ENCODE data around the gene RHOF. TPM values are rescaled to one million over a fixed set of nuclear protein-coding genes. Genes with fewer than 3 reads are reported as not detected.

RHOF gene
- total and polyA plus RNA-seq, 2 of the 8 experiments (the other 6 are each of a cell fraction or from before 2014, with no cell fraction given), result 23.8 to 31.9 TPM

DNA sequence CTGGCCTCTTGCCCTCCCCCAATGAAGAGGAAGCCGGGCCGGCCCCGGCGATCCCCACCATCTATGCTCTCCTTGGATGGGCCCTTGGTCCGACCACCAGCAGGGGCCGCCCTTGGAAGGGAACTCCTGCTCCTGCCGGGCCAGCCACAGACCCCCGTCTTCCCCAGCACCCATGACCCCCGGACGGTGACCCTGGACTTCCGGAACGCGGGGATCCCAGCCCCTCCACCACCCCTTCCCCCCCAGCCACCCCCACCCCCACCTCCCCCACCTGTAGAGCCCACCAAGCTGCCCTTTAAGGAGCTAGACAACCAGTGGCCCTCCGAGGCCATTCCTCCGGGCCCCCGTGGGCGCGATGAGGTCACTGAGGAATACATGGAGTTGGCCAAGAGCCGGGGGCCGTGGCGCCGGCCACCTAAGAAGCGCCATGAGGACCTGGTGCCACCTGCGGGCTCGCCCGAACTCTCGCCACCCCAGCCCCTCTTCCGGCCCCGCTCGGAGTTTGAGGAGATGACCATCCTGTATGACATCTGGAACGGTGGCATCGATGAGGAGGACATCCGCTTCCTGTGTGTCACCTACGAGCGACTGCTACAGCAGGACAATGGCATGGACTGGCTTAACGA is 29.7 kb upstream of the RHOF start:
- no peak overlapping the region for H3K9ac ChIP-seq (replicated peaks in 1 of 4; ENCODE audit: extremely low read depth in 1 of 4, low read depth in 3 of 4, low read length in 3 of 4)
- H3K18ac ChIP-seq (ENCODE audit: extremely low read depth, low read length), result no peak overlapping the region
- 89% methylated on average over 22 of the region's 36 CpGs; no CpG with 5 or more reads in 1 of the 2 experiments for WGBS, 2 experiments (ENCODE audit: extremely low coverage in 1 of 2, insufficient coverage in 1 of 2, insufficient read length in 1 of 2, insufficient replicate concordance in 2 of 2, low coverage in 1 of 2, low lambda C conversion rate in 2 of 2, missing lambda C conversion rate in 1 of 2)
- ChIA-PET POLR2A (ENCODE audit: partially characterized antibody) (interaction anchor here (0.9 to 6.4 kb wide), 7 partner anchors 11 to 70 kb away, joined by 3 to 50 read pairs (median 5); partner anchors contain the start of genes RHOF and SETD1B), CTCF (ENCODE audit: partially characterized antibody) (interaction anchor here (1.0 to 14.5 kb wide), 12 partner anchors 10 to 102 kb away, joined by 3 to 163 read pairs (median 4); partner anchors contain the start of genes PSMD9 and RHOF)
- H3K56ac ChIP-seq (replicated peaks; ENCODE audit: insufficient read length, low read depth, low read length), result no peak overlapping the region
- H2BK20ac ChIP-seq (ENCODE audit: low read length), result no peak overlapping the region
- no peak overlapping the region for H2BK5ac ChIP-seq (ENCODE audit: low read depth, low read length)
- no peak for DNase-seq (ENCODE audit: low read depth in 1 of 2, low spot score in 2 of 2)
- H3K27me3 ChIP-seq (replicated peaks in 1 of 4; ENCODE audit: control insufficient read depth in 3 of 4, extremely low read depth in 1 of 4, insufficient read depth in 3 of 4, low read length in 3 of 4), result no peaks in the 10 kb centered on the region
- no peak overlapping the region for H2BK12ac ChIP-seq (ENCODE audit: low read depth, low read length)
- no peak overlapping the region for H4K8ac ChIP-seq (ENCODE audit: extremely low read depth, insufficient read depth, low read length)
- H3K14ac ChIP-seq (ENCODE audit: insufficient read length), result no peak overlapping the region
- H3K79me2 ChIP-seq (ENCODE audit: control insufficient read depth in 1 of 2, insufficient read depth in 2 of 2, low read length in 2 of 2), result no peaks in the 10 kb centered on the region
- no peak overlapping the region for H3K23ac ChIP-seq (ENCODE audit: insufficient read length)
- peaks cover 0 to 15% of the 10 kb centered on the region in 2 experiments for H4K20me1 ChIP-seq (replicated peaks in 1 of 2; ENCODE audit: control insufficient read depth in 1 of 2, insufficient read depth in 2 of 2, low read length in 2 of 2)
- no peaks in the 10 kb centered on the region for H3K4me1 ChIP-seq (replicated peaks in 1 of 4; ENCODE audit: control insufficient read depth in 3 of 4, insufficient read depth in 4 of 4, low read length in 3 of 4)
- no peaks in the 10 kb centered on the region for H3K9me3 ChIP-seq (ENCODE audit: insufficient read depth in 2 of 2, low read depth in 1 of 2, low read length in 1 of 2)
- H4K91ac ChIP-seq (replicated peaks; ENCODE audit: insufficient read length, low read length), result no peak overlapping the region
- no peak overlapping the region for H3K4ac ChIP-seq (replicated peaks; ENCODE audit: insufficient read length, low read depth, low read length)
- no peak overlapping the region for H2BK120ac ChIP-seq (replicated peaks; ENCODE audit: low read depth, low read length)
- no peaks in the 10 kb centered on the region for H3K23me2 ChIP-seq (ENCODE audit: low read depth, low read length)
- peaks cover 8 to 32% (median 20%) of the 10 kb centered on the region in 4 experiments for H3K36me3 ChIP-seq (ENCODE audit: control insufficient read depth in 2 of 4, insufficient read depth in 4 of 4, low read length in 3 of 4)
- H3K4me3 ChIP-seq (ENCODE audit: extremely low read depth in 1 of 4, insufficient read depth in 2 of 4, low read depth in 3 of 4, low read length in 4 of 4), result no peak overlapping the region
- no peak overlapping the region for H2AK5ac ChIP-seq (ENCODE audit: low read depth, low read length)
- no peak overlapping the region for H3K27ac ChIP-seq (ENCODE audit: low read depth, low read length)
- no peak overlapping the region for H2BK15ac ChIP-seq (ENCODE audit: low read length)
- no peak for FAIRE-seq
- H4K5ac ChIP-seq (ENCODE audit: insufficient read length, low read depth, low read length), result no peak overlapping the region
- H3K79me1 ChIP-seq (ENCODE audit: low read depth, low read length), result no peaks in the 10 kb centered on the region
- no peak overlapping the region for H3K4me2 ChIP-seq (ENCODE audit: insufficient read depth in 1 of 2, low read depth in 2 of 2, low read length in 2 of 2)
- H2AFZ ChIP-seq (ENCODE audit: low read length), result no peak overlapping the region
- TF ChIP-seq, protein P1, sequence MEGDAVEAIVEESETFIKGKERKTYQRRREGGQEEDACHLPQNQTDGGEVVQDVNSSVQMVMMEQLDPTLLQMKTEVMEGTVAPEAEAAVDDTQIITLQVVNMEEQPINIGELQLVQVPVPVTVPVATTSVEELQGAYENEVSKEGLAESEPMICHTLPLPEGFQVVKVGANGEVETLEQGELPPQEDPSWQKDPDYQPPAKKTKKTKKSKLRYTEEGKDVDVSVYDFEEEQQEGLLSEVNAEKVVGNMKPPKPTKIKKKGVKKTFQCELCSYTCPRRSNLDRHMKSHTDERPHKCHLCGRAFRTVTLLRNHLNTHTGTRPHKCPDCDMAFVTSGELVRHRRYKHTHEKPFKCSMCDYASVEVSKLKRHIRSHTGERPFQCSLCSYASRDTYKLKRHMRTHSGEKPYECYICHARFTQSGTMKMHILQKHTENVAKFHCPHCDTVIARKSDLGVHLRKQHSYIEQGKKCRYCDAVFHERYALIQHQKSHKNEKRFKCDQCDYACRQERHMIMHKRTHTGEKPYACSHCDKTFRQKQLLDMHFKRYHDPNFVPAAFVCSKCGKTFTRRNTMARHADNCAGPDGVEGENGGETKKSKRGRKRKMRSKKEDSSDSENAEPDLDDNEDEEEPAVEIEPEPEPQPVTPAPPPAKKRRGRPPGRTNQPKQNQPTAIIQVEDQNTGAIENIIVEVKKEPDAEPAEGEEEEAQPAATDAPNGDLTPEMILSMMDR (IDR thresholded peaks at IDR 0.05; ENCODE audit: control extremely low read depth in 1 of 3, insufficient read depth in 1 of 3, low read depth in 1 of 3, low read length in 3 of 3), result peak; percentile 28 to 54 (median 37); a peak in 3 of 4 replicates
- no peak for TF ChIP-seq CEBPB (IDR thresholded peaks at IDR 0.05; ENCODE audit: low read depth, low read length)
- no peak for TF ChIP-seq CTBP2 (IDR thresholded peaks at IDR 0.05; ENCODE audit: borderline replicate concordance, insufficient read depth, insufficient read length, low read length)
- TF ChIP-seq RNF2 (IDR thresholded peaks at IDR 0.05; ENCODE audit: borderline replicate concordance, low read depth, low read length, missing control alignments, poor library complexity, severe bottlenecking), result no peak
- TF ChIP-seq CBX5 (IDR thresholded peaks at IDR 0.05; ENCODE audit: low read depth, low read length), result no peak
- TF ChIP-seq EGR1 (IDR thresholded peaks at IDR 0.05; ENCODE audit: borderline replicate concordance, low read depth, low read length), result no peak
- no peak for TF ChIP-seq RXRA (IDR thresholded peaks at IDR 0.05; ENCODE audit: insufficient read depth, low read depth, low read length)
- no peak for TF ChIP-seq GTF2F1 (IDR thresholded peaks at IDR 0.05; ENCODE audit: borderline replicate concordance, low read depth, low read length)
- no peak for TF ChIP-seq JUND (IDR thresholded peaks at IDR 0.05; ENCODE audit: low read length)
- TF ChIP-seq NRF1 (IDR thresholded peaks at IDR 0.05; ENCODE audit: low read depth, low read length), result no peak
